GM08714 (cell line): ENCODE results near the gene TMEM123.
A peak's percentile ranks its signal among the peaks of the same experiment; 100 is the strongest.

ENCODE experiments used
- H3K4me3 ChIP-seq: fragments of 200-500 bp; sonication (Bioruptor generic); 2 replicates; pipeline ENCODE4 v1.5.1; 2014; ENCODE audit warnings: mild to moderate bottlenecking, low read length, inconsistent platforms
- ZNF274 ChIP-seq: IDR thresholded peaks from 2 replicates; pipeline ENCODE4 v1.6.1; 2012; ENCODE audit warnings: mild to moderate bottlenecking, low read depth, low read length

The TMEM123 gene

DNA sequence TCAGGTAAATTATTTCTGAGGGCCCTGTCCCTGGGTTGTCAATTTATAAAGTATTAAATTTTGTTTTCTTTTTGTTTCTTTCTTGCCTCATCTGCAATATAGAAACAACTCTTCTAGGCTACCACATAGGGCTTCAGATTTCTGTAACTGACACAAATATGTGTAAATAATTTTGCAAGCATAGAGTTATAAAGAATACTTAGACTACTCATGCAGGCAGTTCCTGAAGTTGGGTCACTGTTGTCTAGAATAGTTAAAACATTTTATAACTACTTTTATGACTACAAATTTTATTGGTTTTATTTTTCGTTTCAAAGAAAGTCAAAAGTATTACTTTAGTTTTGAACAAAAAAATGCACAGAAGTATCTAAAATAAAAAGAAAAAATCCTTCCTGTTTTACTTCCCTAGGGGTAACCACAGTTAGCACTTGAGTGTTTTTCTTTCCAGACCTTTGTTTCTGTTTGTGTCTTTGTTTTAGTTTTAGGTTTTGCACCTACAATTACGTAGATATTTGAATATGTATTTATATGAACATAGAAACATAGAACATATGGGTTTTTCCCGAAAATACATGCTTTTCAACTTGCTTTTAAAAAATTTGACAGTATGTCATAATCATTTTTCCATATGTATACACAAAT, 12.4 kb upstream of the TMEM123 start:
- H3K4me3 ChIP-seq, result no peak overlapping the region
- no peak for TF ChIP-seq ZNF274

DNA sequence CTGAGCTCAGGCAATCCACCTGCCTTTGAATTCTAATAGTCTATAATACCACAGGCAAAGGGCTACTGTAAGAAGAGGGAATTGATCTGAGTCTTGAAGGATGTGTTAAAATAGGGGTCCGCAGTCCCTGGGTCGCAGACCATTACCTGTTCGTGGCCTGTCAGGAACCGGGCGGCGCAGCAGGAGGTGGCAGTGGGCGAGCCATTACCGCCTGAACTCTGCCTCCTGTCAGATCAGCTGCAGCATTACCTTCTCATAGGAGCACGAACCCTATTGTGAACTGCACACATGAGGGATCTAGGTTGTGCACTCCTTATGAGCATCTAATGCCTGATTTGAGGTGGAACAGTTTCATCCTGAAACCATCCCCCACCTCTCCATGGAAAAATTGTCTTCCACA, 11.5 kb upstream of the TMEM123 start:
- TF ChIP-seq ZNF274, result no peak

DNA sequence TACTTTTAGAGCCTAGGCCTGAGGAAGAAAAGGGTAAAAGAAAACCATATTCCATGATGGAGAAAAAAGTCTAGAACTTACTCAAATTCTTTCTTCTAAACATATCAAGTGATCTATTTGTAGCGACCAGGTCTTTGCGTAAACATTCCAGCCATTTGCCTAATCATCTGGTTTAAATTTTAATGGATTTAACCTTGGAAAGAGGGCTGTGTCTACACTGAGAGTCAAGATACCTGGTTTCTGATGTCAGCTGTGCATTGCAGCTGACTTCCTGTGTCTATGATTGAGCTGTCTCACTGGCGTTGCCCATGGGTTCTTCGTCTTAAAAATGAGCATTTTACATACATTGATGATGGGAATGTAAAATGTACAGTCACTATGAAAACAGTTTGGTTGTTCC, 10.0 kb upstream of the TMEM123 start:
- no peak for TF ChIP-seq ZNF274
- no peak overlapping the region for H3K4me3 ChIP-seq

More for the DNA sequence above, 11.5 kb upstream of the TMEM123 start:
- no peak overlapping the region for H3K4me3 ChIP-seq

DNA sequence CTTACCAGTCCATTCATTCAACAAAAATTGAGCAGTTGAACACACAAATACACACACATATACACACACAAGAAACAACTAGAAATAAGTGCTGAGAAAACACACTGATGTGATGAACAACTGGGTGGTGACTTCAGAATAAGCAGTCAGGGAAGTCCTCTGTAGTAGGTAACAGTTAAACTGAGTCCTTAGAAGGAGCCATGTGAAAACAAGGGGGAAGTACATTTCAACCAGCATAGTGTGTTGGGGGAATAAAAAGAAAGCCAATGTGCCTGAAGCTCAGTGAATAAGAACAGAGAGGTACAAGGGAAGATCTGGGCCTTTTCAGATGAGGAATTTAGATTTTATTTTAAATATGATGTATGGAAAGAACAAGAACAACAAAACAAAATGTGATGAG, 6.8 kb upstream of the TMEM123 start:
- TF ChIP-seq ZNF274, result no peak
- no peak overlapping the region for H3K4me3 ChIP-seq

DNA sequence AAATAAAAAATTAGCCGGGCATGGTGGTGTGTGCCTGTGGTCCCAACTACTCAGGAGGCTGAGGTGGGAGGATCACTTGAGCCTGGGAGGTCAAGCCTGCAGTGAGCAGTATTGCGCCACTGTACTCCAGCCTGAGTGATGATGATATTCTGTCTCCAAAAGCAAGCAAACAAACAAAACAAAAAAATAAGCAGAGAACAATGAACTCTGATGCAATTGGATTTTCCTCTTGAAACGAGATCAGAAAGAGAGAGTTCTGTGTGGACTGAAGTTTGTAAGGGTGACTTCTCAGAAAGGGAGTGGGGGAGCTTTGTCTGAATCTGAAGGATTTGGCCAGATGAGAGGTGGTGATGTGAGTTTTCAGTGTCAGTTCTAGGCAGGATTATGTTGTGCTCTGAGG, 6.0 kb upstream of the TMEM123 start:
- no peak for TF ChIP-seq ZNF274

DNA sequence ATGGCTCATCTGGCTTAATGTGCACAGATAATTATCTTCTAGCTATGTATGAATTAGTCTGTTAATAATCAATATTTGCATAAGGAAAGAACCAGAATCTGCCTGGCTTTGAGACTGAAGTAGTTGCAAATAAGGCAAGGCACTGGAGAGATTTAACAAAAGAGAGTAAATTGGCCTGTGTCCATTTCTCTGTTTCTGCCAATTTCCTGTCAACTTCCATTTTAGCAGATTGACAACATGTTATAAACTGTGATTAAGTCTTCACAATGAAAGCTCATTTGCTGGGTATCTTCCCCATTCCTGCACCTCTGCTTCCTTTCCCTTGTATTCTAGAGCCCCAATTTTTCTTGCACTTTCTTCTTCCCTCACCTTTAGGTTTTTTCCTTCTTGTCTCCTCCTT, 5.3 kb upstream of the TMEM123 start:
- H3K4me3 ChIP-seq, result no peak overlapping the region
- no peak for TF ChIP-seq ZNF274

More for the DNA sequence above, 6.0 kb upstream of the TMEM123 start:
- no peak overlapping the region for H3K4me3 ChIP-seq

DNA sequence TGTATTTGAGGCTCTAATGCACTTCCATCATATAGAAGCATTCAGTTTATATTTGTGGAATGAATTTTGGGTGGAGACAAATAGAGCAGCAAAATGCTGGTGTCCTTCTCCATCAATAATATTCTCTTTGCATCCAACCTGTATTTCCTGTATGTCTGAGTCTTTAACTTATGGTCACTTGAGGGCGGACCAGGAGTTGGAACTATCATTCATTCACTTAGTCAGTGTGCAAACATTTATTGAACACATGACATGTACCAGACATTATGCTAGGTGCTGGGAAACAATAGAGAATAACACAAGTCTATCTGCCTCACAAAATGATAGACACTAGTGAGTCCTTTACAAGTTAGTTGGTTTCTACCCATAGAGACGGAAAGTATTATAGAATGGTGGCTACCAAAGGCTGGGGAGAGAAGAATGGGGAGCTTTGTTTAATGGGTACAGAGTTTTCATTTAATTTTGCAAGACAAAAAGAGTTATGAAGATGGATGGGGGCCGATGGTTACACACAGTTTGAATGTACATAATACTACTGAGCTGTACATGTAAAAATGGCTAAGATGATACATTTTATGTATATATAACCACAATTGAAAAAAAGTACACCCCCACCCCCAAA, 4.6 kb upstream of the TMEM123 start:
- no peak for TF ChIP-seq ZNF274

DNA sequence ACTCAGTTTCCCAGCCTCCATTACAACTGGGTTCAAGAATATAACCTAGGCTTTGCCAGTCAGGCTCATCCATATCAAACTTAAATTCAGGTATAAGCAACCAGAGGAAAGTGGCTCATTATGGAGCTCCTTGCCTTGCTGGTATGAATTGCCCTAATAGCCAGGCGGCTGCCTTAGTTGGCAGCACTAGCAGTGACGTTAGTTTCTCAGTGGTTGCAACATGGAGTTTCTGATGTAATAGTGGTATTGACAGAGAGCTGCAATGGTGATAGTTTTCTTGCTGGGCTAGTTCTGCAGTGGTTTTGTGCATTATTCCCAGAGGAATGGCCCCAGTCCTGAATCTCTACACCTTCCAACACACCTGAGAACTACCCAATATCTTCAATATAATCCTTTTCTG, 3.8 kb upstream of the TMEM123 start:
- no peak overlapping the region for H3K4me3 ChIP-seq
- no peak for TF ChIP-seq ZNF274

More for the DNA sequence above, 4.6 kb upstream of the TMEM123 start:
- no peak overlapping the region for H3K4me3 ChIP-seq

DNA sequence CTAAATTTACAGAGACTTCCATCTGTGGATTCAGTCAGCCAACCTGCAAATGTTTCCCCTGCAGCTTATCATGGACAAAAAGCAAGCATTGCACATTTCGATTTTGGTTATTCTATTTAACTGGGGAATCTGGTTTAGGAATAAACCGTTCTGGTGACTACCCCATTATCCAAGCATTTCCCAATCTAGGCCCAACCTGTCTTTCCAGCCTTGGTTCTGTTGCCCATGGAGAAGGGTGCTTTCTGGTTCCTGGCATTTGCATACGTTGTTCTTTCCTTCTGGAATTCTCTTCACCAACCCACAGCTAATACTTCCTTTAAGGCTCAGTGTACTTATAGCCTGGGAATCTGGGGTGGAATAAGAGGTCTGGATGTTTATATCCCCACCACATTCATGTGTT, 1.4 kb upstream of the TMEM123 start:
- H3K4me3 ChIP-seq, result no peak overlapping the region
- no peak for TF ChIP-seq ZNF274

DNA sequence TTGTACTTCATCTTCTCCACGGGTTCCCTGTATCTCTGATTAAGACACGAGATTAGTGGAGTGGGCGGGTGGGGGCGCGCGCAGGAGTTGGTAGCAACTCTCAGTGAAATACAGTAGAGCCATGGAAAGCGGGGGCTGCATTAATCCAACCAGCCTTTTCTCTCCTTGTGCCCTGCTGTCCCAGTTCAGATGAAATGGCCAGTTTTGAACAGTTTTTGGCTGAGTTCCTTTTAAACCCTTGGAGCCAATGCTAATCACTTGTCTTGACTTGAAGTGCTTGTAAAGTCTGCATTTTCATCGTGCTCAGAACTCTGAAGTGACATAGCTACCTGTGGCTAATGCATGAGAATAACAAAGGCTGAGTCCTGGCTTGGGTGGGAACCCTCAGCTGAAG, 734 bp upstream of the TMEM123 start:
- no peak for TF ChIP-seq ZNF274
- peak overlapping the region; percentile 62; the same call in 1 of the 2 replicates for H3K4me3 ChIP-seq

DNA sequence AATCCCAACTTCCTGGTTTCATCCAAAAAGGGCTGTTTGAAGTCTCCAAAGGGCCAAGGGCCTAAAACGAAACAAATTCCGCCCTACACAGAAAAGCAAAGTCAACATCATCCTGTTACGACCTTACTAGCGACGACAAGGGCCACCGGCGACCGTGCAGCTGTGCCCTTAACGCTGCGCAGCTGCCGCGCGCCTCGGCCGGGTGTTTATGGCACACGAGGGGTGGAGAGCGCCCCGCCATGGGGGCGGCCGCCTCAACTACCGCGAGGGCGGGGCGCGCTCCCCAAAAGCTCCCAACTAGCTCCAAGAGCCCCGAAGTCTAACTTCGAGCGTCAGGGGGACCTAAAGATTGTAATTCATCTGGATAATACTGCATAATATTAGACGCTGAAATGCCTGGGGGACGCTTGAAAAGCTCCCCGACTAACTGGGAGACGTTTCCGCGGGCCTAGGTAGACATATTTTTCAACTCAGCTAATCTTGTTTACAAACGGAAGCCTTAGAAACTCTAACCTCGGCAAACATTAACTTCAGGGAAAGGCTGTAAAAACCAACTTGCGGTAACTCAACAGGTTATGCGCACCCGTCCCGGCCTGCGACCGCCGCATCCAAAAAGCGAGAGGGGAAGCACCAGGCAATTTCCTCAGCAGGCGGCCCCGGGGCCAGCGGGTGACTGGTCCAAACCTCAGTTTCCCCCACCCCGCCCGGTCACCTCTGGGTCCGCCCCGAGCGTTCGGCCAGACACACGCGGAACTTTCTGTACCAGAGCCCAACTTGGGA, 694 bp downstream of the TMEM123 start:
- peak overlapping the region; percentile 75 for H3K4me3 ChIP-seq
- no peak for TF ChIP-seq ZNF274

DNA sequence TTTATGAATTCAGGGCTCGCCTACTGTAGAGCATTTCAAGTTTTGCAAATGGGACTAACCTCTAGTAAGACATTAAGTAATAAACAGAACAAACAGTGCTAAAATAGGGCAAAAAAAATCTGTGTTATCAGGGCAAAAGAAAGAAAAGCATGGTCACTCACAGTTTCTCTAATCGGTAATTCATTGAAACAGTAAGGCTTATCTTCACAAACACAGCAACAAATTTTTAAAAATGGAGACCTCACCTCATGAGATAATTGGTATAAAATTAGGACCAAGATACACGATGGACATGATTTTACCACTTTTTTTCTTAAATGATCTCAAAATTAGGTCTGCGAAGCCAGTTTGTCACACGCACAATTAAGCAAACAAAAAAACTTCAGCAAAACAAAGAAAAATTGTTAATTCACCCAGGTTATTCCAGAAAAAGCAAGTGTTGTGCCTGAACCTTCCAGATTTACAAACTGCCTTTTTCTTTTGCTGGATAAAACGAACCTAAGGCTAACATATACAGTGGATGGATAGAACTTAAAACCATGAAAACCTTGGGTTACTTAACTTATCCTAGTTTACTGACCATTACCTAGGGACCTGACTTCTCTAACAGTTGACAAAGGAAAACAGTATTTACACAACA, 1.4 kb downstream of the TMEM123 start:
- TF ChIP-seq ZNF274, result no peak
- H3K4me3 ChIP-seq, result peak overlapping the region; percentile 75

DNA sequence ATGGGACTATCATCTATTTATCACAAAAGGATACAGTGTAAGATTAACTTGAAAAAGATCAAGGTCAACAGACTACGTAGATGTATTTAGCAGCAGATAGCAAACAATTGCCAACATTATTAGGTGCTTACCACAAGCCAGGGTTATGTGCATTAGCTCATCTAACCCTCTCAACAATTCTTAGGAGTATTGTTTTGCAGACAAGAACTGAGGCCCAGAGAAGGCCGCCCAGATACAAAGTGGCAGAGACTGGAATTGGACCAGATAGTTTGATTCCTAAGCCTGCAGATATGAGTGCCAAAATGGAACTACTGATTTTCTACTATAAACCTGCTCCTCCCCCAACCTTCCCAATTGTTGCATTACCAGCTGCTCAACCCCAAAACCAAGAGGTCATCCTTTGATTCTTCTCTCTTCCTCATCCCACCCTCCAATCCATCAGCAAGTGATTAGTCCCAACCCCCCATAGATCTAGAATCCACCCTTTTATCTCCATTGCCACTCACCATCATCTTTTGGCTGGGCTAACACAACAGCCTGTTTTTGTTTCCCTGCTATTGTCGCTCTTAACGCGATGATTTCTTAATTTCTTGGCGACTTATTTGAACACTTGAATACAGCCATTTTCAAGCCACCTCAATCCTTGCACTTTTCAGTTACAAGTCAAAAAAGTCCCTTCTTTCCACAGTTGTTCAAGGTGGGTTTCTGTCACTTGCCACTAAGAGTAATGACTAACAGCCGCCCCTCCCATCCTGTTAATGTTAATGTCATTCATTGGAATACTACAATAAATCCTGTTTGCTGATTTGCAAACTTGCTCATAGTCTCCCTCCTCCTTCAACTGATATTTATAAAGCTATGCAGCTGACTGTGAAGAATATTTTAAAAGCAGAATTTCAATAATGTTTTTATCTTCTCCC, 2.7 kb downstream of the TMEM123 start:
- TF ChIP-seq ZNF274, result no peak
- peak overlapping the region; percentile 41 for H3K4me3 ChIP-seq
